Activated CD8-positive, alpha-beta T cell treated with anti-CD3 and anti-CD28 coated beads, Interleukin-2, amount 10 ng/mL, durations not matched to agents 7 days and 5 days (primary cell): ENCODE measurements around the gene EVL. TPM values are rescaled to one million over a fixed set of nuclear protein-coding genes. Genes with fewer than 3 reads are reported as not detected.
A peak's percentile ranks its signal among the peaks of the same experiment; 100 is the strongest.
"Not testable (repeated sequence)": the region's sequence is repeated elsewhere in the genome, so short reads cannot be mapped to it uniquely, and the experiment has no call there.

Experiments
- ATAC-seq: fragments of 150-1000 bp; cut with Tn5 transposase; one replicate; pipeline ENCODE4 v1.10.0; 2021; ENCODE audit warnings: moderate library complexity
- CTCF ChIA-PET: fragments of 350-600 bp; sonication (Branson Sonifier 250); formaldehyde crosslinking; loops from one replicate; lab custom pipeline; 2021; ENCODE audit warnings: antibody characterized with exemption; lab: Charles Lee
- POLR2A ChIA-PET: fragments of 350-600 bp; sonication (Branson Sonifier 250); formaldehyde crosslinking; loops from one replicate; lab custom pipeline; 2021; ENCODE audit warnings: antibody characterized with exemption; lab: Charles Lee
- DNase-seq: peaks from one replicate; pipeline ENCODE4 v3.0.0-alpha.2; 2020
- H3K27ac Mint-ChIP-seq: one replicate; pipeline ENCODE4 v1.8.0; 2021; ENCODE audit warnings: mild to moderate bottlenecking, mixed read lengths
- H3K27me3 Mint-ChIP-seq: one replicate; pipeline ENCODE4 v1.8.0; 2021; ENCODE audit warnings: low read depth, mixed read lengths
- H3K36me3 Mint-ChIP-seq: one replicate; pipeline ENCODE4 v1.8.0; 2021; ENCODE audit warnings: low read depth, mixed read lengths
- H3K4me1 Mint-ChIP-seq: one replicate; pipeline ENCODE4 v1.8.0; 2021; ENCODE audit warnings: low read depth, mixed read lengths
- H3K4me3 Mint-ChIP-seq: one replicate; pipeline ENCODE4 v1.8.0; 2021; ENCODE audit warnings: mild to moderate bottlenecking, mixed read lengths
- H3K9me3 Mint-ChIP-seq: one replicate; pipeline ENCODE4 v1.8.0; 2022; ENCODE audit warnings: mixed read lengths; ENCODE audit not compliant: insufficient read depth
- total RNA-seq, 2 experiments: library from RNA; stranded (reverse); gene quantifications; one replicate each; pipeline ENCODE4 v1.2.3, GENCODE V29; 2021

Gene EVL
- total RNA-seq, 2 experiments from 2014 or later = 863 to 926 TPM

DNA sequence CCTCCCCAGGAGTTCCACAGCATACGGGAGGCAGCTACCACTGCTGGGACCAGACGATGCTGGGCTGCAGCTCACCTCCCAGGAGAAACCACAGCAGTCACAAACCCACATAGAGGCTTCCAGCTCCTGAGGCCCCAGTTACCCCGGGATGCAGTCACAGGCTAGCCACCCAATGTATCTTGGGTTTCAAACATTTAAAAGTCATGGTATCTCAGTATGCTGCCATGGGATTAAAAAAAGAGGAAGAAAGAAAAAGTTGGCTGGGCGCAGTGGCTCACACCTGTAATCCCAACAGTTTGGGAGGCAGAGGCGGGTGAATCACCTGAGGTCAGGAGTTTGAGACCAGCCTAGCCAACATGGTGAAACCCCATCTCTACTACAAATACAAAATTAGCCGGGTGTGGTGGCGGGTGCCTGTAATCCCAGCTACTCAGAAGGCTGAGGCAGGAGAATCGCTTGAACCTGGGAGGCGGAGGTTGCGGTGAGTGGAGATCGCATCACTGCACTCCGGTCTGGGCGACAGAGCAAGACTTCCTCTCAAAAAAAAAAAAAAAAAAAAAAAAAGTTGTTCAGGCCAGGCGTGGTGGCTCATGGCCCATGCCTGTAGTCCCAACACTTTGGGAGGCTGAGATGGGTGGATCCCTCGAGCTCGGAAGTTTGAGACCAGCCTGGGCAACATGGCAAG, 92.5 kb downstream of the EVL start:
- not testable (repeated sequence) for H3K27ac Mint-ChIP-seq, H3K4me1 Mint-ChIP-seq, ATAC-seq, H3K9me3 Mint-ChIP-seq, H3K36me3 Mint-ChIP-seq, DNase-seq, H3K4me3 Mint-ChIP-seq
- H3K27me3 Mint-ChIP-seq = peaks cover 40% of the 10 kb centered on the region
- ChIA-PET POLR2A (interaction anchor here (1.3 kb wide), 2 partner anchors 13 to 64 kb away, joined by 3 to 4 read pairs; no protein-coding TSS in a partner anchor), CTCF (interaction anchor here (2.1 to 3.4 kb wide), 2 partner anchors 9 to 35 kb away, joined by 6 to 22 read pairs; no protein-coding TSS in a partner anchor)

DNA sequence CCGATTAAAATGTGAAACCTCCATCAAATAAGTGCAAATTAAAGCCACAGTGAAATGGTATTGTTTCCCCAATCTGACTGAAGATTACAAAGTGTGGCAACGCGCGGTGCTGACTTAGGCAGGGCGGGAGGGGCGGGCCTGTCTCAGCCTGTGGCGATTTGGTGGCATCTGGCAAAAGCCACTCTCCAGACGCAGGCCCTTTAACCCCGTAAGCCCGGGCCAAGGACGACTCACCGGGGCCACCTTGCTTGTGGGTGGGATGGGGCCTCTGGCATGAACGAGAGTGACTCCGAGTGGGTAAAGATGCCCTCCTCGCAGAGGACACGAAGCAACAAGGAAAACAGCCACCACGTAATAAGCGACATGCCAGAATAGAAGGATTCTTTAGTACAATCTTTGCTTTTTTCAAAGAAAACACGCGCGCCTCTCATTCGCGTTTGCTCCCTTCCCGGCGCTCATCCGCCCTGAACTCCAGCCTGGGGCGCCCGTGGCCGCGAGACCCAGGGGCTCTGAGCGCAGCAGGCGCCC, 93.4 kb downstream of the EVL start:
- DNase-seq = no peak
- Mint-ChIP-seq H3K4me3 (no peak overlapping the region), H3K27ac (no peak overlapping the region), H3K36me3 (peaks cover 5% of the 10 kb centered on the region), H3K9me3 (peaks cover 7% of the 10 kb centered on the region), H3K4me1 (peaks cover 4% of the 10 kb centered on the region), H3K27me3 (peaks cover 40% of the 10 kb centered on the region)
- ChIA-PET CTCF (no interaction called here), POLR2A (no interaction called here)
- ATAC-seq = no peak

DNA sequence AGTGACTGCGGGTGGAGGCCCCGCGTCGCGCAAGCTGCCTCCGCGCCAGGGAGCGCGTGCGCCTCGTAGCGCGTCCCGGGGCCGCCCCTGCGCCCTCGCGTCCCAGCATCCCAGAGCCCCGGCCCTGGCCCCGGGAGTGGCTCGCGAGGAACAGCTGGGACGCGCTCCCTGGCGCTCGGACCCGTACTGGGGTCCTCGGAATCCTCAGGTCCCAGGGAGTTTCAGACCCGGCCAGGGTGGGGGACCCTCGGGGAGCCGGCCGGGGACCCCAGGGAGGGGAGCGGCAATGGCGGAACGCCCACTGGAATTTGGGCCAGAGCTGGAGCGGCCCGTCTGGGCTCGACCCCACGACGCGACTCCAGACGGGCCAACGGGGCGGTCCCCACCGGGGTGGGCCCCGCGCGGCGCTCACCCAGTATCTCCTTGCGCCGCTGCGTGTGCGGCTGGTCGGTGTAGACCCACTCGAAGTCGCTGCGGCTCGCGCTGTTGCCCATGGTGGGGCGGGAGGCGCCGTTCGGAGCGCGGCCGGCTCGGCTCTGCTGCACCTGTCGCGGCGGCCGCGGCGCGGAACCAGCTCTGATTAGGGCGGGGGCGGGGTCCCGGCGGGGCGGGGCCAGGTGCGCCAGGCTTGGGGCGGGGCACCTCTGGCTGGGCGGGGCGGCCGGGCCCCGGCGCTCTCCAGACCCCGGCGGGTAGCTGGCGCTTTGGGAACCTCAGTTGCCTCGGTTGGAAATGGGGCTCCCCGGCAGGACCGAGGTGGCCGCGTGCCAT, 94.1 kb downstream of the EVL start, which contains the start of gene DEGS2:
DEGS2 (minus strand) TSS at position 552 of the 771 bp plus-strand sequence; CDS start at position 494, 58 bp downstream.
- H3K27ac Mint-ChIP-seq = no peak within 1 kb of the TSS
- peak; percentile 89 for ATAC-seq
- peaks cover 40% of the 10 kb centered on the region for H3K27me3 Mint-ChIP-seq
- peak; percentile 62 for DNase-seq
- H3K4me3 Mint-ChIP-seq = peak within 1 kb of the TSS; percentile 52
- H3K36me3 Mint-ChIP-seq = peaks cover 5% of the 10 kb centered on the region
- H3K4me1 Mint-ChIP-seq = peaks cover 4% of the 10 kb centered on the region
- peaks cover 7% of the 10 kb centered on the region for H3K9me3 Mint-ChIP-seq
- ChIA-PET CTCF (no interaction called here), POLR2A (interaction anchor here (1.0 kb wide), 1 partner anchor 14 kb away, joined by 4 read pairs; no protein-coding TSS in a partner anchor)

DNA sequence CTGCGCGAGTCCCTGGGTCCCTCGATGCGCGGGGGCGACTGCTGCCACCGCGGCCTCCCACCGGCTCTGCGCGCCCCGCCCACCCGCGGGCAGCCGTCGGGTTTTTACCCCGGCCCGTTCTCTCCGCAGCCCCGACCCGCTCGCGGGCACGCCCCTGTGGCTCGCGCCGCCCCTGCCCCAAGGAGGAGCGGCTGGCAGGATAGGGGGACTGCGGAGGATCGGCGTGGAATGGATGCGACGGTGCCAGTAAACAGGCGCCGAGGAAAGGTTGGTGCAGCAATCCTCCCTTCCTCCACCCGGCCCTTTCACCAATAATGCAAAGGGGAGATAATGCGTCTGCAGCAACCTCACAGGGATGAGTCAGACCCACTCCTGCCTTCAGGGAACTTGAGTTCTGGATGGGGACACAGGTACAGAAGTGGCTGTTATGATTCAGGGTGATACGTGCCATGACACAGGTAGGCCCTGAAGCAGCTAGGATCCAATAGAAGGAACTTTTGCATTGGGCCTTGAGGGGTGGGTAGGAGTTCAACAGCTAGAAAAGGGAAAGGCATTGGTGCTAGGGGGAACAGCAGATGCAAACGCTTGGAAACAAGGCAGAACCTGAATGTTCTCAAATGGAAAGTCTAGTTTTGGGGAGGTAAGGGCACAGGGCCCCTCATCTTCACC, 94.8 kb downstream of the EVL start:
- peaks cover 4% of the 10 kb centered on the region for H3K4me1 Mint-ChIP-seq
- ChIA-PET CTCF (interaction anchor here (0.6 kb wide), 1 partner anchor 33 kb away, joined by 3 read pairs; no protein-coding TSS in a partner anchor), POLR2A (interaction anchor here (1.0 kb wide), 1 partner anchor 14 kb away, joined by 4 read pairs; no protein-coding TSS in a partner anchor)
- H3K36me3 Mint-ChIP-seq = peaks cover 3% of the 10 kb centered on the region
- DNase-seq = no peak
- peak overlapping the region; percentile 48 for H3K4me3 Mint-ChIP-seq
- no peak overlapping the region for H3K27ac Mint-ChIP-seq
- no peak for ATAC-seq
- peaks cover 4% of the 10 kb centered on the region for H3K9me3 Mint-ChIP-seq
- H3K27me3 Mint-ChIP-seq = peaks cover 41% of the 10 kb centered on the region

DNA sequence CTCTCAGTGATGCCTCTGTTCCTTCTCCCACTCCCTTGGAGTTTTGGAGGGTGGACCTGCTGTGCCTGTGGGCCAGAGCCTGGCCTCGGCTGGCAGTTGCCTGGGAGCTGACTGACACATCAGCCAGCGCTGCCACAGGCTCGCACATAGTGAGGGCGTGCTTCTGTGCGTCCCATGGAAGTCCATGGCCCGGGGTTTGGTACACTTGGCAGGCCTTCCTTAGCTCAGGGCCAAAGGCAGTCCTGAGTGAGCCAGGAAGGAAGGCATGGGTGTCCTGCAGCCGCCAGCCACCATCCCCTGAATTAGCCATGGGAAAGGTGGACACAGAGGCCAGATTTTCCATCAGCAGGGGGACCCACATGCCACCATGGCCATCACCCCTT, 95.3 kb downstream of the EVL start:
- H3K27me3 Mint-ChIP-seq = peaks cover 44% of the 10 kb centered on the region
- CTCF ChIA-PET = interaction anchor here (0.6 to 1.6 kb wide), 3 partner anchors 32 to 104 kb away, joined by 3 to 5 read pairs (median 3); no protein-coding TSS in a partner anchor
- peaks cover 4% of the 10 kb centered on the region for H3K4me1 Mint-ChIP-seq
- no peak overlapping the region for H3K27ac Mint-ChIP-seq
- POLR2A ChIA-PET = no interaction called here
- no peaks in the 10 kb centered on the region for H3K9me3 Mint-ChIP-seq
- ATAC-seq (no peak), DNase-seq (no peak)
- H3K4me3 Mint-ChIP-seq = no peak overlapping the region
- H3K36me3 Mint-ChIP-seq = no peaks in the 10 kb centered on the region

DNA sequence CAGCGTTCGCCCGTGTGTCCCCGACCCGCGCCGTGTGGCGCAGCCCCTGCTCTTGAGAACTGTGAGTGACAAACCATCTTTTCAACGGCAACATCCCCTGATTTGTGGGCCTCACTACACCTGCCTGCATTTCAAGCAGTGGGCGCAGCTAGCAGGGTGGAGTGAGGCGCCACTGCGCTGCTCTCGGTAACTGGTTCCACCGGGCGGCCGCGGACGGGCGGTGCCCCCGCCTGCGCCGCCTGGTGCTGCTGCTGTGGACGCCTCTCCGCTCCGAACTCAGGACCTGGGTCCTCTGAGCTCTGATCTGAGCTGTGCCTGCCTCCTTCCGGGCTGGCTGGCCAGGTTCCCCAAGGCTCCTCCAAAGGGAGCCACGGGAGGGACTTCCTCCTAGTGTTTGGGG, 100.2 kb downstream of the EVL start:
- ATAC-seq (no peak), DNase-seq (no peak)
- CTCF ChIA-PET = interaction anchor here (0.9 to 3.1 kb wide), 3 partner anchors 10 to 58 kb away, joined by 3 to 12 read pairs (median 3); no protein-coding TSS in a partner anchor
- POLR2A ChIA-PET = no interaction called here
- Mint-ChIP-seq H3K4me3 (no peak overlapping the region), H3K27ac (no peak overlapping the region), H3K27me3 (peaks cover 21% of the 10 kb centered on the region), H3K4me1 (peaks cover 12% of the 10 kb centered on the region), H3K36me3 (no peaks in the 10 kb centered on the region), H3K9me3 (no peaks in the 10 kb centered on the region)

DNA sequence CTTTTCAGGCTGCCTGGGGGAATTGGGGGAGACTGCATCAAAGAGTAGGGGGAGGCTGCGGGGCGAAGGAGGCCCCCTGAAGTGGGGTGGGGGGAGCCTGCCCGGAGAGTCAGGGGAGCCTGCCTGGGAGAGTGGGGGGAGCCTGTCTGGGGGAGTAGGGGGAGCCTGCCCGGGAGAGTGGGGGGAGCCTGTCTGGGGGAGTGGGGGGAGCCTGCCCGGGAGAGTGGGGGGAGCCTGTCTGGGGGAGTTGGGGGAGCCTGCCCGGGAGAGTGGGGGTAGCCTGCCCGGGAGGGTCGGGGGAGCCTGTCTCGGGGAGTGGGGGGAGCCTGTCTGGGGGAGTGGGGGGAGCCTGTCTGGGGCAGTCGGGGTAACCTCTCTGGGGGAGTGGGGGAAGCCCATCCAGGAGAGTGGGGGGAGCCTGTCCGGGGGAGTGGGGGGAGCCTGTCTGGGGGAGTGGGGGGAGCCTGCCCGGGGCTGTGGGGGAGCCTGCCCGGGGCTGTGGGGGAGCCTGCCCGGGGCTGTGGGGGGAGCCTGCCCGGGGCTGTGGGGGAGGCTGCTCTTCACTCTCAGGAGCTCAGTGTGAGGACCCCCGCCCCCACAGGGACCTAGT, 100.7 kb downstream of the EVL start:
- ChIA-PET POLR2A (interaction anchor here (0.6 kb wide), 1 partner anchor 41 kb away, joined by 3 read pairs; no protein-coding TSS in a partner anchor), CTCF (interaction anchor here (0.9 to 3.1 kb wide), 5 partner anchors 9 to 184 kb away, joined by 3 to 12 read pairs (median 5); no protein-coding TSS in a partner anchor)
- Mint-ChIP-seq H3K36me3 (no peaks in the 10 kb centered on the region), H3K4me1 (peaks cover 12% of the 10 kb centered on the region), H3K4me3 (peak overlapping the region; percentile 67), H3K27me3 (peaks cover 19% of the 10 kb centered on the region), H3K27ac (no peak overlapping the region), H3K9me3 (no peaks in the 10 kb centered on the region)
- ATAC-seq = no peak
- DNase-seq = no peak

DNA sequence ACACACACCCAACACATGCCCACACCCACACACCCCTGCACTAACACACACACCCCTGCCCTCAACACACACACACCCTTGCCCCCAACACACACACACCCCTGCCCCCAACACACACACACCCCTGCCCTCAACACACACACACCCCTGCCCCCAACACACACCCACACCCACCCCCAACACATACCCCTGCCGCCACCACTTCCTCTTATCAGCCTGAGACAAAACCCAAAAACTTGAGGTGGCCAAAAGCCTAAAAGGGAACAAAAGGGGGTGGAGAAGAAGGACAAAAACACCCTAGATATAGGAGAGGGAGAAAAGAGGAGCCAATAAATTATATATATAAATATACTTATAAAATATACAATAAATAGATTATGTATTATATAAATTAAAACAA, 103.3 kb downstream of the EVL start:
- Mint-ChIP-seq H3K4me1 (peaks cover 12% of the 10 kb centered on the region), H3K36me3 (no peaks in the 10 kb centered on the region), H3K27me3 (peaks cover 23% of the 10 kb centered on the region), H3K27ac (no peak overlapping the region), H3K4me3 (no peak overlapping the region), H3K9me3 (no peaks in the 10 kb centered on the region)
- DNase-seq (no peak), ATAC-seq (no peak)
- CTCF ChIA-PET = no interaction called here
- POLR2A ChIA-PET = no interaction called here

DNA sequence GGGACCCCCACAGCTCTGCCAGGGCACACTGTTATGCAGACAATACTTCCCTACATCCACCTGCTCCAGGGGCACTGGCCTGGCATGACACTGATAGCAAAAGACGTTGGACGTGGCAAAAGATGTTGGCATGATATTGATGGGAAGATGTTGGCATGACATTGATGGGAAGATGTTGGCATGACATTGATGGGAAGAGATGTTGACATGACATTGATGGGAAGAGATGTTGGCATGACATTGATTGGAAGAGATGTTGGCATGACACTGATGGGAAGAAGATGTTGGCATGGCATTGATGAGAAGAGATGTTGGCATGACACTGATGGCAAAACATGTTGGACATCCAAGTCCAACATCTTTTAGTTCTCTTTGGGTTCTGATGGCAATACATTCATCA, 105.7 kb downstream of the EVL start:
- H3K27me3 Mint-ChIP-seq = peaks cover 19% of the 10 kb centered on the region
- ATAC-seq (no peak), DNase-seq (no peak)
- H3K36me3 Mint-ChIP-seq = no peaks in the 10 kb centered on the region
- no peak overlapping the region for H3K27ac Mint-ChIP-seq
- POLR2A ChIA-PET = no interaction called here
- no peaks in the 10 kb centered on the region for H3K9me3 Mint-ChIP-seq
- H3K4me3 Mint-ChIP-seq = no peak overlapping the region
- H3K4me1 Mint-ChIP-seq = peaks cover 12% of the 10 kb centered on the region
- CTCF ChIA-PET = interaction anchor here (1.5 kb wide), 1 partner anchor 22 kb away, joined by 4 read pairs; no protein-coding TSS in a partner anchor

DNA sequence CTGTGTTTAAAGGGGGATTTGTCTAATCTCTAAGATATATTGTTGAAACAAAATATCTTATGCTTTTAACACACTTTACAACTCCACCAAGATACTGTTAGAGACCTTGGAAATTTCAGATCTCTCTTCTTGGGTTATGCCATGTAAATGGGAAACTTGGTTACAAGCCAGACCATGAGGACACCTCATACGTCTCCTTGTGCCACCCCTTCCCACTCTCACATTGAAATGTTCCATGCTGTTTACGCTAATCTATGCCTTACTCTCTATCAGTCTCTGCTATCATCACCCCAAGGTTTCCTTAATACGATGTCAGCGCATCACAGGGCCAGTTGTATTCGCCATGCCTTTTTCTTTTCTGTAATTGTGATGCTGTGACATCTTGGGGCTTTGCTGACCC, 107.6 kb downstream of the EVL start:
- no peak for DNase-seq
- ChIA-PET POLR2A (no interaction called here), CTCF (interaction anchor here (2.0 kb wide), 1 partner anchor 20 kb away, joined by 4 read pairs; no protein-coding TSS in a partner anchor)
- H3K27me3 Mint-ChIP-seq = peaks cover 13% of the 10 kb centered on the region
- no peak overlapping the region for H3K27ac Mint-ChIP-seq
- peaks cover 4% of the 10 kb centered on the region for H3K4me1 Mint-ChIP-seq
- H3K9me3 Mint-ChIP-seq = no peaks in the 10 kb centered on the region
- no peaks in the 10 kb centered on the region for H3K36me3 Mint-ChIP-seq
- no peak overlapping the region for H3K4me3 Mint-ChIP-seq
- ATAC-seq = no peak

DNA sequence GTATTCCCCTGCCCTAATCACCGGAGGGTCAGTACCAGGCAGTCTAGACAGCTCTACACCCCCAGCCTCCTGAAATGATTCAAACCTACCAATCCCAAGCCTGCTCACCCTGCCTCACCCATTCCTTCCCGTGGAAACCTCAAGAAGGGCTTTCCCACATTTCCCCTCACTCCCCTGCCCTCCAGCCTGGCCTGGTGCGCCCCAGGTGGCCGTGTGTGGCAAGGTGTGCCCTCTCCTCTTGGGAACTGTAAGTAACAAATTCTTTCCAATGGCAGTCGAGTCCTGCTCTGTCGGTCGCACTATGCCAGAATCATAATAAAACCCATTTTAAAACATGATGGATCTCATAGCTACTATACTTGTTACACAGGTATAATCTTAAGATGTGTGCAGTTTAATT, 108.1 kb downstream of the EVL start:
- no peak for DNase-seq
- Mint-ChIP-seq H3K4me1 (peaks cover 3% of the 10 kb centered on the region), H3K9me3 (no peaks in the 10 kb centered on the region), H3K36me3 (no peaks in the 10 kb centered on the region), H3K4me3 (no peak overlapping the region), H3K27ac (no peak overlapping the region), H3K27me3 (peaks cover 13% of the 10 kb centered on the region)
- ChIA-PET CTCF (interaction anchor here (2.0 kb wide), 1 partner anchor 20 kb away, joined by 4 read pairs; no protein-coding TSS in a partner anchor), POLR2A (no interaction called here)
- no peak for ATAC-seq
